Uterus (tissue), 2 donors: ENCODE data around the gene RPS19BP1.

Experiments
- CTCF ChIP-seq, 4 experiments: fragments of 200-600 bp in 2 of 4; fragments of 450-650 bp in 2 of 4; sonication (generic) in 2 of 4; IDR thresholded peaks; one replicate each; pipeline ENCODE4 v1.5.1; 2016 to 2019; ENCODE audit warnings: antibody characterized with exemption in 4 of 4, mild to moderate bottlenecking in 2 of 4, moderate library complexity in 1 of 4
- POLR2A ChIP-seq, 2 donors: fragments of 450-650 bp; IDR thresholded peaks; one replicate each; pipeline ENCODE4 v1.6.1; 2016; ENCODE audit warnings: antibody characterized with exemption in 2 of 2, mild to moderate bottlenecking in 1 of 2, moderate library complexity in 1 of 2

GRCh38 chr22:39501644-39502108 lies 30.9 kb downstream of the RPS19BP1 start:
- TF ChIP-seq POLR2A (IDR thresholded peaks at IDR 0.05): no peak
- TF ChIP-seq CTCF (IDR thresholded peaks at IDR 0.05): no peak
